B cell (primary cell): Measurements from ENCODE around the gene CHIC2. TPM values are rescaled to one million over a fixed set of nuclear protein-coding genes. Genes with fewer than 3 reads are reported as not detected.
"Not testable (repeated sequence)": the region's sequence is repeated elsewhere in the genome, so short reads cannot be mapped to it uniquely, and the experiment has no call there.

ENCODE experiments used
- ATAC-seq: fragments of 200-7000 bp; cut with Tn5 transposase; one replicate; pipeline ENCODE4 v1.10.0; 2021; ENCODE audit warnings: low read depth, mild to moderate bottlenecking, moderate number of reproducible peaks, moderate library complexity
- CTCF ChIA-PET: fragments of 350-600 bp; sonication (Branson Sonifier 250); formaldehyde crosslinking; loops from one replicate; lab custom pipeline; 2021; ENCODE audit warnings: antibody characterized with exemption, inconsistent platforms; lab: Charles Lee
- POLR2A ChIA-PET: fragments of 350-600 bp; sonication (Branson Sonifier 250); formaldehyde crosslinking; loops from one replicate; lab custom pipeline; 2021; ENCODE audit warnings: antibody characterized with exemption; lab: Charles Lee
- DNase-seq: peaks from one replicate; pipeline ENCODE4 v3.0.0; 2013
- H2AFZ ChIP-seq: 2 replicates; pipeline ENCODE4 v1.6.1; 2012; ENCODE audit warnings: mild to moderate bottlenecking, low read depth, low read length; ENCODE audit not compliant: insufficient read depth, poor library complexity, severe bottlenecking
- H3K27ac ChIP-seq, 2 donors: 1 replicate in 1 of 2; 2 replicates in 1 of 2; pipeline ENCODE4 v1.5.1; 2012 to 2013; ENCODE audit warnings: low read length in 2 of 2, mild to moderate bottlenecking in 2 of 2, moderate library complexity in 1 of 2
- H3K27me3 ChIP-seq, 4 experiments: fragments of 200-600 bp in 1 of 4; sonication (generic) in 1 of 4; replicated peaks in 1 of 4; 1 replicate in 2 of 4; 2 replicates in 2 of 4; pipeline versions ENCODE4 v1.6.1 to v1.7.0; 2013 to 2016; ENCODE audit warnings: low read length in 3 of 4, mild to moderate bottlenecking in 2 of 4, mixed read lengths in 1 of 4, moderate library complexity in 1 of 4; ENCODE audit not compliant: insufficient read depth in 4 of 4, control insufficient read depth in 3 of 4; ENCODE audit errors: control extremely low read depth in 1 of 4
- H3K36me3 ChIP-seq, 2 experiments: replicated peaks in 1 of 2; 1 replicate in 1 of 2; 2 replicates in 1 of 2; pipeline versions ENCODE4 v1.6.1 to v1.7.1; 2013; ENCODE audit warnings: low read length in 1 of 2; ENCODE audit not compliant: insufficient read depth in 2 of 2, control insufficient read depth in 1 of 2; ENCODE audit errors: control extremely low read depth in 1 of 2, extremely low read depth in 1 of 2
- H3K4me1 ChIP-seq, 2 donors: fragments of 200-600 bp in 1 of 2; sonication (generic) in 1 of 2; 1 replicate in 1 of 2; 2 replicates in 1 of 2; pipeline versions ENCODE4 v1.5.1 to v1.6.1; 2013 to 2017; ENCODE audit warnings: low read length in 2 of 2; ENCODE audit not compliant: control insufficient read depth in 2 of 2, insufficient read depth in 2 of 2
- H3K4me2 ChIP-seq: replicated peaks from 2 replicates; pipeline ENCODE3; 2012; ENCODE audit warnings: mild to moderate bottlenecking, low read depth, low read length; ENCODE audit not compliant: poor library complexity, severe bottlenecking
- H3K4me3 ChIP-seq, 5 experiments: fragments of 200-600 bp in 1 of 5; sonication (generic) in 1 of 5; 1 replicate in 3 of 5; 2 replicates in 2 of 5; pipeline versions ENCODE4 v1.5.1 to v1.7.0; 2011 to 2016; ENCODE audit warnings: low read length in 4 of 5, mild to moderate bottlenecking in 4 of 5, low read depth in 2 of 5, control low read depth in 1 of 5, moderate library complexity in 1 of 5; ENCODE audit not compliant: insufficient read depth in 1 of 5; ENCODE audit errors: control extremely low read depth in 1 of 5, extremely low read depth in 1 of 5
- H3K79me2 ChIP-seq: fragments of 200-600 bp; sonication (generic); one replicate; pipeline ENCODE4 v1.6.0; 2016; ENCODE audit warnings: low read length; ENCODE audit not compliant: control insufficient read depth, insufficient read depth
- H3K9ac ChIP-seq: fragments of 200-600 bp; sonication (generic); 2 replicates; pipeline ENCODE4 v1.6.1; 2017; ENCODE audit warnings: mild to moderate bottlenecking, low read length, moderate library complexity
- H3K9me3 ChIP-seq, 3 donors: one replicate each; pipeline versions ENCODE4 v1.6.1 to v1.7.1; 2013; ENCODE audit warnings: low read length in 2 of 3; ENCODE audit not compliant: control insufficient read depth in 2 of 3, insufficient read depth in 1 of 3; ENCODE audit errors: control extremely low read depth in 1 of 3
- H4K20me1 ChIP-seq: 2 replicates; pipeline ENCODE4 v1.6.0; 2012; ENCODE audit warnings: mild to moderate bottlenecking, low read length; ENCODE audit not compliant: insufficient read depth, control insufficient read depth, poor library complexity, severe bottlenecking
- H3K27ac Mint-ChIP-seq: one replicate; pipeline ENCODE4 v1.8.0; 2021; ENCODE audit warnings: mixed read lengths
- H3K27me3 Mint-ChIP-seq: one replicate; pipeline ENCODE4 v1.8.0; 2021; ENCODE audit warnings: mixed read lengths
- H3K4me1 Mint-ChIP-seq: one replicate; pipeline ENCODE4 v1.8.0; 2021; ENCODE audit warnings: mixed read lengths
- H3K4me3 Mint-ChIP-seq: one replicate; pipeline ENCODE4 v1.8.0; 2021; ENCODE audit warnings: mixed read lengths
- H3K9me3 Mint-ChIP-seq: one replicate; pipeline ENCODE4 v1.8.0; 2022; ENCODE audit warnings: mixed read lengths; ENCODE audit not compliant: insufficient read depth
- CTCF ChIP-seq: fragments of 200-600 bp; IDR thresholded peaks from one replicate; pipeline ENCODE4 v1.8.0; 2022; ENCODE audit warnings: antibody characterized with exemption, mild to moderate bottlenecking
- EZH2 ChIP-seq: IDR thresholded peaks from 2 replicates; pipeline ENCODE4 v1.6.1; 2012; ENCODE audit warnings: borderline replicate concordance, low read depth, mild to moderate bottlenecking, moderate library complexity, low read length; ENCODE audit not compliant: insufficient read depth, poor library complexity, severe bottlenecking
- WGBS: methylation state at CpG from one replicate; pipeline ENCODE4 v1.1.5; 2013; ENCODE audit warnings: missing lambda C conversion rate; ENCODE audit not compliant: insufficient coverage; 5-methylcytosine and 5-hydroxymethylcytosine counted together
- intact Hi-C: fragments of 100-400 bp; cut with micrococcal nuclease; formaldehyde crosslinking; loops from one replicate; pipeline ENCODE4 v1.10.0; 2022
- polyA minus RNA-seq: library from RNA; depleted of rRNA, polyadenylated mRNA; stranded (reverse); fragments of >200 nt; gene quantifications from 2 replicates; pipeline ENCODE4 v1.2.3, GENCODE V29; 2012
- polyA plus RNA-seq: library from polyadenylated mRNA; depleted of rRNA; stranded (reverse); fragments of >200 nt; gene quantifications from 2 replicates; pipeline ENCODE4 v1.2.3, GENCODE V29; 2012
- total RNA-seq, 2 donors: library from RNA; stranded (reverse); fragments of 120-200 nt in 1 of 2; gene quantifications; 1 replicate in 1 of 2; 2 replicates in 1 of 2; pipeline versions ENCODE4 v1.2.3 to v1.2.4, GENCODE V29; 2013 to 2022

CHIC2 gene
- total RNA-seq (34.9 and 37.7 TPM in 2 replicates), polyA plus RNA-seq (20.2 and 28.8 TPM in 2 replicates), polyA minus RNA-seq (43.8 and 44.2 TPM in 2 replicates)
- total RNA-seq (2013): 28.4 TPM

GRCh38 chr4:54064317-54065111, at the start of gene CHIC2:
CHIC2 (minus strand) TSS chr4:54064605; CDS start chr4:54064300, 305 bp downstream.
- Histone ChIP-seq H3K4me1 (peaks cover 17 to 33% of the 10 kb centered on the region in 2 donors), H3K79me2 (peaks cover 49% of the 10 kb centered on the region), H3K27ac (peak within 1 kb of the TSS; percentile 79 to 98), H4K20me1 (peaks cover 40% of the 10 kb centered on the region), H3K4me3 (peak within 1 kb of the TSS; percentile 77 to 99 (median 89)), H3K27me3 (no peaks in the 10 kb centered on the region), H3K36me3 (no peaks in the 10 kb centered on the region), H3K9ac (peak within 1 kb of the TSS; percentile 99), H3K9me3 (no peaks in the 10 kb centered on the region), H3K4me2 (peak within 1 kb of the TSS; percentile 79), H2AFZ (peak within 1 kb of the TSS; percentile 90)
- under 1% methylated on average over 87 of the region's 87 CpGs for WGBS
- Mint-ChIP-seq H3K27ac (peak within 1 kb of the TSS; percentile 95), H3K9me3 (no peaks in the 10 kb centered on the region), H3K4me1 (peaks cover 39% of the 10 kb centered on the region), H3K4me3 (peak within 1 kb of the TSS; percentile 95), H3K27me3 (no peaks in the 10 kb centered on the region)
- intact Hi-C loops: loop anchor here (1.0 to 5.0 kb wide), 4 partner anchors 28 to 1352 kb away; partner anchors contain the start of gene TMEM165
- DNase-seq (peak; percentile 98), ATAC-seq (peak; percentile 89)
- CTCF ChIA-PET: no interaction called here
- POLR2A ChIA-PET: interaction anchor here (0.9 kb wide), 1 partner anchor 687 kb away, joined by 4 read pairs; the partner anchor contains the start of gene FIP1L1
- TF ChIP-seq CTCF: no peak
- TF ChIP-seq EZH2: no peak

DNA sequence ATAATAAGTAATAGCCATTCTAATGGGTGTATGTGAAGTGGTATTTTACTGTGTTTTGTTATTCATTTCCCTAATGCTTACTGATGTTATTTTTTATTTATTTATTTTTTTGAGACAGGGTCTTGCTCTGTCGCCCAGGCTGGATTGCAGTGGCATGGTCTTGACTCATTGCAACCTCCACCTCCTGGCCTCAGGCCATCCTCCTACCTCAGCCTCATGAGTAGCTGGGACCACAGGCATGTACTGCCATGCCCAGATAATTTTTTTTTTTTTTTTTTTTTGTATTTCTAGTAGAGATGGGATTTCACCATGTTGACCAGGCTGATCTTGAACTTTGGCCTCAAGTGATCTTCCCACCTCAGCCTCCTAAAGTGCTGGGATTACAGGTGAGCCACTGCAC, 48.8 kb upstream of the CHIC2 start:
- H3K9ac ChIP-seq, intact Hi-C loops, H4K20me1 ChIP-seq, H3K36me3 ChIP-seq, H3K4me3 ChIP-seq, H3K27ac Mint-ChIP-seq, H3K9me3 Mint-ChIP-seq, H3K4me2 ChIP-seq, H3K27ac ChIP-seq, ATAC-seq, H3K79me2 ChIP-seq, POLR2A ChIA-PET, H3K4me3 Mint-ChIP-seq, H2AFZ ChIP-seq, CTCF ChIA-PET, DNase-seq: not testable (repeated sequence)
- no CpG with 5 or more reads among the region's 1 CpG for WGBS
- peaks cover 1 to 37% (median 33%) of the 10 kb centered on the region in 4 experiments for H3K27me3 ChIP-seq
- H3K27me3 Mint-ChIP-seq: peaks cover 68% of the 10 kb centered on the region
- H3K4me1 Mint-ChIP-seq: peaks cover 24% of the 10 kb centered on the region
- peaks cover 19 to 20% of the 10 kb centered on the region in 2 donors for H3K4me1 ChIP-seq
- H3K9me3 ChIP-seq: peaks cover 0 to 16% (median 1%) of the 10 kb centered on the region in 3 donors
